Heart left ventricle (tissue), 16 donors: Measurements from ENCODE around the gene SEZ6L. TPM values are rescaled to one million over a fixed set of nuclear protein-coding genes. Genes with fewer than 3 reads are reported as not detected.
A peak's percentile ranks its signal among the peaks of the same experiment; 100 is the strongest.

ENCODE experiments used
- ATAC-seq, 4 donors: fragments of 200-7000 bp; cut with Tn5 transposase; one replicate each; pipeline ENCODE4 v1.9.1; 2020 to 2022; ENCODE audit warnings: moderate library complexity in 4 of 4, mild to moderate bottlenecking in 3 of 4, moderate number of reproducible peaks in 1 of 4
- DNase-seq, 5 donors: peaks; one replicate each; pipeline ENCODE4 v3.0.0-alpha.2; 2020
- H3K27ac ChIP-seq, 12 donors: fragments of 200-600 bp; sonication (generic) in 4 of 12; one replicate each; pipeline versions ENCODE4 v1.5.0 to v1.8.0; 2016 to 2022; ENCODE audit warnings: mild to moderate bottlenecking in 2 of 12
- H3K27me3 ChIP-seq, 9 donors: fragments of 200-600 bp; sonication (generic) in 2 of 9; one replicate each; pipeline versions ENCODE4 v1.5.1 to v1.8.0; 2016 to 2022; ENCODE audit warnings: mild to moderate bottlenecking in 3 of 9
- H3K36me3 ChIP-seq, 9 donors: fragments of 200-600 bp; sonication (generic) in 2 of 9; one replicate each; pipeline versions ENCODE4 v1.5.0 to v1.8.0; 2018 to 2022; ENCODE audit warnings: mild to moderate bottlenecking in 2 of 9
- H3K4me1 ChIP-seq, 12 donors: fragments of 200-600 bp; sonication (generic) in 4 of 12; one replicate each; pipeline versions ENCODE4 v1.5.0 to v1.8.0; 2016 to 2022; ENCODE audit warnings: mild to moderate bottlenecking in 3 of 12
- H3K4me3 ChIP-seq, 12 donors: fragments of 200-600 bp; sonication (generic) in 4 of 12; one replicate each; pipeline versions ENCODE4 v1.5.0 to v1.8.0; 2017 to 2022; ENCODE audit warnings: mild to moderate bottlenecking in 9 of 12, moderate library complexity in 4 of 12
- H3K9me3 ChIP-seq, 12 donors: fragments of 200-600 bp; sonication (generic) in 4 of 12; one replicate each; pipeline versions ENCODE4 v1.5.0 to v1.8.0; 2016 to 2022; ENCODE audit warnings: mild to moderate bottlenecking in 1 of 12
- CTCF ChIP-seq, 12 donors: fragments of 200-600 bp; sonication (generic) in 4 of 12; IDR thresholded peaks; one replicate each; pipeline versions ENCODE4 v1.5.0 to v1.8.0; 2018 to 2022; ENCODE audit warnings: antibody characterized with exemption in 12 of 12, mild to moderate bottlenecking in 5 of 12
- POLR2A ChIP-seq, 2 donors: fragments of 450-650 bp; IDR thresholded peaks; one replicate each; pipeline ENCODE4 v1.6.1; 2017; ENCODE audit warnings: antibody characterized with exemption in 2 of 2, mild to moderate bottlenecking in 2 of 2, moderate library complexity in 2 of 2
- WGBS, 4 donors: extraction: QIAGEN DNeasy Blood & Tissue Kit in 2 of 4; methylation state at CpG; one replicate each; pipeline versions ENCODE4 v1.1.5 to v1.1.7; 2013 to 2018; 5-methylcytosine and 5-hydroxymethylcytosine counted together
- intact Hi-C, 10 donors: fragments of 100-400 bp; cut with DNase I; formaldehyde crosslinking; loops; one replicate each; pipeline versions ENCODE4 v1.11.1 to v1.14.2; 2022
- polyA plus RNA-seq, 2 donors: library from polyadenylated mRNA; stranded (reverse); fragments of 200-250 nt; gene quantifications; one replicate each; pipeline ENCODE4 v1.2.3, GENCODE V29; 2013
- total RNA-seq, 9 donors: library from RNA; depleted of rRNA in 2 of 9; stranded (reverse); fragments of >200 nt in 2 of 9; fragmentation: NEBNext Ultra II Directional in 3 of 9; extraction: Animal tissue kit (Norgen Biotek cat#: 25700) in 3 of 9; gene quantifications; one replicate each; pipeline versions ENCODE4 v1.1.0 to v1.2.4, GENCODE V29; 2016 to 2023
- donor health status: ischemic (EF 13 %, LVEDD 7.1; RV severe dilation, severe dysfunction).
- donor health status: healthy with polysubstance abuse.
- donor health status: DM: no; HTN: yes; CAD: no.
- donor health status: DM: no; HTN: no; CAD: no.
- donor health status: ischemic (EF 25% LVEDD 6.9; RV normal size, moderate dysfunction).
- donor health status: ischemic (EF 25% LVEDD 5.7; RV mildly dilated, moderate dysfunction).
- donor health status: healthy.
- donor health status: DM: yes; HTN: yes; CAD: no.
- donor health status: ischemic (EF 35%, LVEDD 5.7; RV mildly dilated, moderate dysfunction).
- donor health status: nonischemic (EF 11% LVEDD 7.7; RV severe dilation, severe dysfunction).
- donor health status: DM: yes; HTN: yes; CAD: no.
- donor health status: PGD.
- donor health status: ischemic (EF 29% LVEDD 5.4; RV normal size, mild dysfunction).
- donor health status: nonischemic (EF 23%, LVEDD 6.1; RV moderate dilation, normal function).

SEZ6L gene
- total and polyA plus RNA-seq, 11 donors, result 0.04 to 1.6 (median 0.17) TPM; not detected in 2

- Histone ChIP-seq H3K27ac (no peak overlapping the region), H3K4me3 (no peak overlapping the region), H3K4me1 (no peaks in the 10 kb centered on the region), H3K9me3 (no peaks in the 10 kb centered on the region), H3K36me3 (no peaks in the 10 kb centered on the region), H3K27me3 (peaks cover 0 to 32% (median 2%) of the 10 kb centered on the region in 9 donors)
- no peak for ATAC-seq
- WGBS, 4 donors, result 75 to 78% (median 76%) methylated on average over 8 of the region's 8 CpGs
- TF ChIP-seq CTCF (IDR thresholded peaks at IDR 0.05) (no peak), POLR2A (IDR thresholded peaks at IDR 0.05) (no peak)
- DNase-seq, result no peak
- intact Hi-C loops, result no loop called here
Measured at GRCh38 chr22:26210334-26210733, 41.1 kb downstream of the SEZ6L start.

GRCh38 chr22:26213826-26214225, 44.6 kb downstream of the SEZ6L start:
- Histone ChIP-seq H3K9me3 (no peaks in the 10 kb centered on the region), H3K27me3 (peaks cover 0 to 44% (median 4%) of the 10 kb centered on the region in 9 donors), H3K36me3 (no peaks in the 10 kb centered on the region), H3K4me3 (no peak overlapping the region), H3K4me1 (no peaks in the 10 kb centered on the region), H3K27ac (no peak overlapping the region)
- no peak for TF ChIP-seq POLR2A (IDR thresholded peaks at IDR 0.05)
- no peak for TF ChIP-seq CTCF (IDR thresholded peaks at IDR 0.05)
- 61 to 79% (median 69%) methylated on average over 1 of the region's 1 CpG for whole genome bisulfite sequencing, 4 donors
- no peak for DNase-seq
- intact Hi-C loops, result no loop called here
- peak in 1 of 4 donors; percentile 56 for ATAC-seq

- intact Hi-C loops, result no loop called here
- Histone ChIP-seq H3K27ac (no peak overlapping the region), H3K4me1 (no peaks in the 10 kb centered on the region), H3K4me3 (no peak overlapping the region), H3K9me3 (no peaks in the 10 kb centered on the region), H3K36me3 (no peaks in the 10 kb centered on the region), H3K27me3 (peaks cover 0 to 45% (median 4%) of the 10 kb centered on the region in 9 donors)
- TF ChIP-seq CTCF (IDR thresholded peaks at IDR 0.05) (no peak), POLR2A (IDR thresholded peaks at IDR 0.05) (no peak)
- DNase-seq, result no peak
- no peak for ATAC-seq
- WGBS, 4 donors, result 49 to 56% (median 53%) methylated on average over 4 of the region's 4 CpGs
Measured at GRCh38 chr22:26214466-26214865, 45.2 kb downstream of the SEZ6L start.

GRCh38 chr22:26215736-26216135, 46.5 kb downstream of the SEZ6L start:
- WGBS, 4 donors, result 3 to 8% (median 6%) methylated on average over 7 of the region's 7 CpGs
- Histone ChIP-seq H3K4me3 (no peak overlapping the region), H3K27ac (no peak overlapping the region), H3K9me3 (no peaks in the 10 kb centered on the region), H3K36me3 (no peaks in the 10 kb centered on the region), H3K27me3 (peaks cover 0 to 45% (median 4%) of the 10 kb centered on the region in 9 donors), H3K4me1 (no peaks in the 10 kb centered on the region)
- intact Hi-C loops, result no loop called here
- no peak for TF ChIP-seq POLR2A (IDR thresholded peaks at IDR 0.05)
- TF ChIP-seq CTCF (IDR thresholded peaks at IDR 0.05), result no peak
- DNase-seq (no peak), ATAC-seq (no peak)
